ENCODE measurements around the gene RAD51. TPM values are rescaled to one million over a fixed set of nuclear protein-coding genes. Genes with fewer than 3 reads are reported as not detected.
A peak's percentile ranks its signal among the peaks of the same experiment; 100 is the strongest.

RAD51 gene
- total and polyA plus RNA-seq, 9 of the 15 experiments (the other 6 are each of a cell fraction or from before 2014, with no cell fraction given): 16.0 to 63.8 (median 34.6) TPM

DNA sequence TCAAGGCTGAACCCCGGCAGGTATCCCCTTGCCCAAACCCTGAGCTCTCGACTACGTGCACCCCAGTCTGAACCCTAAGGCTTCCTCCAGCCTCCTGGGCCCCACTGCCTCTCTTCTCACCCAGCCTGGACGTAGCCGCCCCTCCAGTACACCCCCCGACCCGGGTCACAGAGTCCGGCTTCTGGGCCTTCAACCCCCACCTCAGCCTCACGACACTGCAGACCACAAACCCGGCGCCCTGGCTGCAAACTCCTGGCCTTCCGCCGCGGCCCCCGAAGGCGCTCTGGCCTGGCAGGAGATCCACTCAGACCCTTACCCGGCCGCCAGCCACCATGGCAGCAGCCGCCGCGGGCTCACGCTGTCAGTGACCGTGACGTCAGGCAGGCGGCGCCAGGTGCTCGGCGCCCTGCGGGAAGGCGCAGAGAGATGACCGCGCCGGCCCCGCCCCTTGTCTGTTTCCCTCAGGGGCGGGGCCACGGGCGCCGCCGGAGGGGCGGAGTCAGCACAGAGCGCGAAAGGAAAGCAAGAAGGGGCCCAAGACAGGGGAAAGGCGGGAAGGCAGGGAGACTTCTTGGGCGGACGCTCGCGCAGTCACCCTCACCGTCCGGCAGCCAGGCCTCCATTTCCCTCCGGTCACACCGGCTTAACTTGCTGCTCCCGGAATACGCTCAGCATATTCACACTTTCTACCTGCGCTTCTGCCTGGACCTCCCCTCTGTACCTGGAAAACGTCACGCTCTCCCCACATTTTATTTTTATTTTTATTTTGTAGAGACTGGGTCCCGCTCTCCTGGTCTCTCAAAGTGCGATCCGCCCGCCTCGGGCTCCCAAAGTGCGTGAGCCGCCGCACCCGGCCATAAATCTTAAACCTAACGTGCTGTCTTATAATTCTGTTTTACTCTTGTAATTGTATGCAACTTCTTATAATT lies 60.2 kb downstream of the RAD51 start, which contains the start of gene RMDN3 (continued):
- TF ChIP-seq NFIC (IDR thresholded peaks at IDR 0.05) (no peak; the same call in 1 of the 2 replicates), BRF1 (IDR thresholded peaks at IDR 0.05; ENCODE audit: borderline replicate concordance, extremely low read depth, insufficient read length) (no peak), SRSF3 (IDR thresholded peaks at IDR 0.05; ENCODE audit: insufficient read depth, low read length) (no peak), ESRRA (IDR thresholded peaks at IDR 0.05; ENCODE audit: borderline replicate concordance, low read depth) (peak; percentile 80; the same call in 1 of the 2 replicates), ZNF407 (IDR thresholded peaks at IDR 0.05; ENCODE audit: low read depth) (no peak), SMAD4 (CRISPR knock-in tag; conservative IDR thresholded peaks at IDR 0.05) (peak; percentile 47; the same call in 1 of the 2 replicates), CBX5 (IDR thresholded peaks at IDR 0.05; ENCODE audit: borderline replicate concordance, low read depth) (no peak), SRSF1 (IDR thresholded peaks at IDR 0.05; ENCODE audit: low read depth, low read length) (no peak), AFF1 (IDR thresholded peaks at IDR 0.05; ENCODE audit: low read depth in 1 of 2, partially characterized antibody in 2 of 2) (peak in 1 of 2 experiments; percentile 17), PCBP1 (IDR thresholded peaks at IDR 0.05; ENCODE audit: low read depth, low read length, poor library complexity, severe bottlenecking) (peak; percentile 36), HES1 (IDR thresholded peaks at IDR 0.05; ENCODE audit: low read depth) (no peak), ZNF695 (CRISPR knock-in tag; IDR thresholded peaks at IDR 0.05) (no peak)
